C4-2B (cell line): Measurements from ENCODE around the gene ZSWIM5.
"Not testable (repeated sequence)": the region's sequence is repeated elsewhere in the genome, so short reads cannot be mapped to it uniquely, and the experiment has no call there.

Source experiments
- H3K27ac ChIP-seq: fragments of 450-650 bp; 2 replicates; pipeline ENCODE4 v1.5.1; 2017
- ZFX ChIP-seq: fragments of 450-650 bp; IDR thresholded peaks from 2 replicates; pipeline ENCODE4 v1.6.1; 2017
- TF ChIP-seq, protein P1 (sequence below): fragments of 450-650 bp; conservative IDR thresholded peaks from 2 replicates; pipeline ENCODE4 v1.5.1; 2017; ENCODE audit warnings: mild to moderate bottlenecking

ZSWIM5 gene

DNA sequence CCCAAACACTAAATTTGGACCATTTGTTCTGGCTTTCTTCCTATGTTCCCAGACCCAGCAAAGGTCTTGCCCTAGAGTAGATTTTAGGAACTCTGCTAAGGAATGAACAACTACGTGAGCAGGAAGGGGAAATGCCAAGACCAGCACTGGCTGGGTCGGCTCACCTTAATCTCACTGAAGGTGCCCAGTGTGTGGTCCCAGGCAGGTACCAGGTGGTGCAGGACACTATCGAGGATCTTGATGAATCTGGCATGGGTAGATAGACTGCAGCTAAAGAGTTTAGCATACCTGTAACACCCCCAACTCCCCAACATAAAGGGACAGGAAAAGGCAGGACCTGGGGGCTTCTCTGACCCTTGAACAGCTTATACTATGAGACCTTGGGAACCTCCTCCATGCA lies 198.3 kb downstream of the ZSWIM5 start:
- TF ChIP-seq, protein P1, sequence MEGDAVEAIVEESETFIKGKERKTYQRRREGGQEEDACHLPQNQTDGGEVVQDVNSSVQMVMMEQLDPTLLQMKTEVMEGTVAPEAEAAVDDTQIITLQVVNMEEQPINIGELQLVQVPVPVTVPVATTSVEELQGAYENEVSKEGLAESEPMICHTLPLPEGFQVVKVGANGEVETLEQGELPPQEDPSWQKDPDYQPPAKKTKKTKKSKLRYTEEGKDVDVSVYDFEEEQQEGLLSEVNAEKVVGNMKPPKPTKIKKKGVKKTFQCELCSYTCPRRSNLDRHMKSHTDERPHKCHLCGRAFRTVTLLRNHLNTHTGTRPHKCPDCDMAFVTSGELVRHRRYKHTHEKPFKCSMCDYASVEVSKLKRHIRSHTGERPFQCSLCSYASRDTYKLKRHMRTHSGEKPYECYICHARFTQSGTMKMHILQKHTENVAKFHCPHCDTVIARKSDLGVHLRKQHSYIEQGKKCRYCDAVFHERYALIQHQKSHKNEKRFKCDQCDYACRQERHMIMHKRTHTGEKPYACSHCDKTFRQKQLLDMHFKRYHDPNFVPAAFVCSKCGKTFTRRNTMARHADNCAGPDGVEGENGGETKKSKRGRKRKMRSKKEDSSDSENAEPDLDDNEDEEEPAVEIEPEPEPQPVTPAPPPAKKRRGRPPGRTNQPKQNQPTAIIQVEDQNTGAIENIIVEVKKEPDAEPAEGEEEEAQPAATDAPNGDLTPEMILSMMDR: no peak
- TF ChIP-seq ZFX: no peak

DNA sequence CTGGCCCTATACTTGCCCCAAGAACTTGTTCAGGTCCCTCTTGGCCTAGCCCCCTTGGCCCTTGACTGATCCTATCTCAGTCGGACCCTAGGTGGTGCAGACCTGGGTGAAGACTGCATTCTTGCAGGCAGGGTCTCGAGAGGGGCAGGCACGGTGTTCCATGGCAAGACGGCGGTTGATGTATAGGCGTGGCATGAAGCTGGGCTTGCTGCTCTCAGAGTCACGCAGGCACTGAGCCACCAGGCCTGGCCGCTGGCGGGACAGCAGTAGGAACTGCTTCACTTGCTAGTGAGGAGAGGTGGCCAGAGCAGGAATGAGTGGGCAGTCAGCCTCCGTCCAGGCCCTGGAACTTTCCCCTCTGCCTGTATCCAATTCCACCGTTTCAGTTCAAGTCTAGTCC lies 199.1 kb downstream of the ZSWIM5 start:
- no peak for TF ChIP-seq ZFX
- TF ChIP-seq, protein P1: no peak
- H3K27ac ChIP-seq: no peak overlapping the region

More for the DNA sequence above, 198.3 kb downstream of the ZSWIM5 start:
- no peak overlapping the region for H3K27ac ChIP-seq

DNA sequence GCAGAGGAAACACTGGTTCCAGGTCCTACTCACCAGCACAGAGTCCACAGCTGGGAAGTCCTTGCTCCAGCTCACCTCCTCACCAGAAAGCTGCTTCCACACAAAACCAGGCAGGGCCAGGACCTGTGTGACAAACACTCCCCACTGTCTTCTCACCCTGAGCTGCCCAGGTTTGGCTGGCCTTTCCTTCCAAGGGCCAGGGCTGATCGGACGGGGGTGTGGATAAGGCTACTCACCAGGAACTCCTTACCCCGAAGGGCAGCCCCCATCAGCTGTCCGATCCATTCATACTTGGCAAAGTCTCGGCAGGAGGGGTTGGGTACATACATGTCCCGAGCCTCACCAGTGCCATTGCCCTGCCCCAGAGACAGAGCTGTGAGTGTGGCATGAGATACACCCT lies 200.6 kb downstream of the ZSWIM5 start:
- H3K27ac ChIP-seq: no peak overlapping the region
- TF ChIP-seq, protein P1: no peak
- no peak for TF ChIP-seq ZFX

DNA sequence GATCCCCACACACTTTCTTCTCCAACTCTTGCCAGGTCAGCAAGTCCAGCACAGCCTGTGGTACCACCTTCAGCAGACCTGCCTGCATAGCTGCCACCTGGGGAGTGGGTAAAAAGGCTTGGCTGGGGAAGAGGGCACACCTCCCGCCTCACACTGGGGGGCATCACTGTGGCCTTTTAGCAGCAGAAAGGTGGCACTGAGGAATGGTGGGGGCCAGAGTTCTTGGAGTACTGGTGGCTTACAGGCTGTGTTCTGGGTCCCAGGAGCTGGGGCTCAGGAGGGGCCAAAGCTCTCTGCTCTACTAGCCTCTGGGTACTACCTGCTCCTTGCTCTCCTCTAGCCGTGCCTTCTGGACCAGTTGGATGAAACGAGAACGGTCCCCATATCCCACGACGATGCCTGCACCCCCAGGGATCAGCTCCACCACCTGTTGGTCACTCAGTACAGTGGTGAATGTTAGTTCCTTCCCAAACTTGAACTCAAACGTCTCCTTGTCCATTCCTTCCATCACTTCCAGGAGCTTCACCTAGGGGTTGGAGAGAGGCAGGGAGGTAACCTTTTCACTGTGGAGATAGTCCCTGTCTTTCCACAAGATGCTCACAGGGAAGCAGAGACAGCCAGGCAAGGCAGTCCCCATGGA lies 202.0 kb downstream of the ZSWIM5 start:
- H3K27ac ChIP-seq: no peak overlapping the region
- TF ChIP-seq, protein P1: no peak
- TF ChIP-seq ZFX: no peak

DNA sequence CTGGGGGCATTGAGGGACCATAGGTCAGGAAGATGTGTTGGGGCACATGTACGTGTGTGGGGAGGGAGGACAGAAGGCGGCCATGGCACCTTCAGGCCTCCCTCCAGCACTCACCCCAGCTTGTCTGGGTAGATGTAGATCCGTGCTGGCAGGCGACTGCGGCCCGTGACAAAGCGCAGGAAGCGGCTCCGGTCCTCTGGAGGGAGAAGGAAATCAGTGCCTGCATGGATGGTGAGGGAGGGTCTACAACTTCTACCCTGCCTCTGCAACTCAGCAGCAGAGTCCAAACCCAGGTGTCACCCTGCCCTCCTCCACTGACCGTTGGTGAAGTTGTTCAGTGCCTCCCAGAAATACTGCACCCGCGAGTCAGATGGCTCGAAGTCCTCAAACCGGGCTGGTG lies 202.7 kb downstream of the ZSWIM5 start:
- TF ChIP-seq, protein P1: no peak
- no peak for TF ChIP-seq ZFX
- no peak overlapping the region for H3K27ac ChIP-seq

DNA sequence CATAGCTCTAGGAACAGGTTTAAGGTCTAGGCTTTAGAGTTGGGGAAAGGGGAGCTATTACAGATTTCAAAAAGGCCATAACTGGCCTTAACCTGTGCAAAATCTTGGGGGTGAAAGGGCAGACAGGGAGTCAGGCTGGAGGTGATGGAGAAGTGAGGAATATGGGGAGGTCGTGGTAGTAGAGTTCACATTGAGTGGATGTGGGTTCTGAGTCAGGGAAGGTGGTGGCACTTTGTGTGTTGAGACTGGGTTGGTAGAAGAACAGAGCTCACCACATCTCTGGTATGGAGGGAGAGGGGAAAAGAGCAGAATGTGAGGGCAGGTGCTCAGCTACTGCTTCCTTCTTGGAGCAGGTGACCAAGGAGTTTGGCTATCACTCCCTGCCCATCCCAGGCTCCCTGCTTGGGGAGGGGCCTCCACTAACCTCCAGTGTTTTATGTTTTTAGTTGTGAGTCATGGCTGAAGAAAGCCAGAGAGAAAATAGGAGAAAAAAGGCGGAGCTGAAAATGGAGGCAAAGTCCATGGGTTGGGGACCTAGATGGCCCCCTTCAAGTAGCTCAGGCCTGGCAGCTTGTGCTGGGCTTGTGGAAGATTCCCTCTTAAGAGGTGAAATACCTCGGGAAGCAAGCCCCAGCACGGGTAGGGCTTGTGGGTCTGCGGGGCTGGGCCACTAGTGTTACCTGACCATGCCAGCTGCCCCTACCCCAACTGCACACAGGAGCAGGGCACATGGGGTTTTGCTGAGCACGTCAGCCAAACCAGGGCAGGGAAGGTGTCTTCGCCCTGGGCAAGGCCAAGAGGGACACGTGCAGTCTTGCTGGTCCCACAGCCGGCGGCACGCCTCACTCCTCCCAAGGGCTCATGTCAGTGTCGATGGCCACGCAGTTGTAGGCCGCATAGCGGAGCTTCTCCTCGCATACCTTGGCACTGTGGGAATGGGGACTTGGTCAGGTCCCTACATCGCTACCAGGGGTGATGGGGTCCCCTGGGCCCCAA lies 203.5 kb downstream of the ZSWIM5 start:
- TF ChIP-seq, protein P1: no peak
- no peak for TF ChIP-seq ZFX
- H3K27ac ChIP-seq: no peak overlapping the region

DNA sequence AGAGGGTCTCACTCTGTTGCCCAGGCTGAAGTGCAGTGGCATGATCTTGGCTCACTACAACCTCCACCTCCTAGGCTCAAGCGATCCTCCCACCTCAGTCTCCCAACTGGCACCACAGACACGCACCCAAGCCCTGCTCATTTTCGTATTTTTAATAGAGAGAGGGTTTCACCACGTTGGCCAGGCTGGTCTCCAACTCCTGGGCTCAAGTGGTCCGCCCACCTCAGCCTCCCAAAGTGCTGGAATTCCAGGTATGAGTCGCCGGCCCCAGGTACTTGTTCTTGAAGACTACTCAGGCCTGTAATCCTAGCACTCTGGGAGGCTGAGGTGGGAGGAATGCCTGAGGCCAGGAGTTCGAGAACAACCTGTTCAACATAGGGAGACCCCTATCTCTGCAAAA lies 204.8 kb downstream of the ZSWIM5 start:
- not testable (repeated sequence) for H3K27ac ChIP-seq
